GM19193 (cell line): ENCODE results near the gene SLC22A1.

ENCODE experiments used
- POLR2A ChIP-seq: IDR thresholded peaks from 4 replicates; pipeline ENCODE4 v1.6.1; 2011; ENCODE audit not compliant: insufficient read depth, insufficient read length; ENCODE audit errors: extremely low read depth

SLC22A1 gene

GRCh38 chr6:160141001-160141726, 19.5 kb downstream of the SLC22A1 start:
- no peak for TF ChIP-seq POLR2A

- TF ChIP-seq POLR2A = no peak
These were observed 20.6 kb downstream of the SLC22A1 start for GRCh38 chr6:160142115-160142715.

- no peak for TF ChIP-seq POLR2A
These were observed 25.0 kb downstream of the SLC22A1 start for GRCh38 chr6:160146454-160147145.

- no peak for TF ChIP-seq POLR2A
These were observed 25.5 kb downstream of the SLC22A1 start for GRCh38 chr6:160147146-160147536.

- TF ChIP-seq POLR2A = no peak
These were observed 32.9 kb downstream of the SLC22A1 start for GRCh38 chr6:160154471-160154870.

- no peak for TF ChIP-seq POLR2A
These were observed 35.2 kb downstream of the SLC22A1 start for GRCh38 chr6:160156842-160157241.

GRCh38 chr6:160160450-160160849, 38.8 kb downstream of the SLC22A1 start:
- TF ChIP-seq POLR2A = no peak

- no peak for TF ChIP-seq POLR2A
These were observed 39.5 kb downstream of the SLC22A1 start for GRCh38 chr6:160160929-160161646.

GRCh38 chr6:160161647-160161986, 40.0 kb downstream of the SLC22A1 start:
- TF ChIP-seq POLR2A = no peak

GRCh38 chr6:160162030-160162566, 40.5 kb downstream of the SLC22A1 start:
- TF ChIP-seq POLR2A = no peak

- no peak for TF ChIP-seq POLR2A
These were observed 41.8 kb downstream of the SLC22A1 start for GRCh38 chr6:160163425-160163824.

- TF ChIP-seq POLR2A = no peak
These were observed 42.3 kb downstream of the SLC22A1 start for GRCh38 chr6:160163912-160164311.

- no peak for TF ChIP-seq POLR2A
These were observed 46.2 kb downstream of the SLC22A1 start for GRCh38 chr6:160167604-160168399.

GRCh38 chr6:160170018-160170680, 48.5 kb downstream of the SLC22A1 start:
- TF ChIP-seq POLR2A = no peak
